SK-N-SH treated with all-trans-retinoic acid at 6 μM for 48 hours (cell line): ENCODE results near the gene CLEC18C.
"Not testable (repeated sequence)": the region's sequence is repeated elsewhere in the genome, so short reads cannot be mapped to it uniquely, and the experiment has no call there.

Source experiments
- RARB ChIP-seq: fragments of 250-450 bp; sonication (Bioruptor Pico); IDR thresholded peaks from 2 replicates; pipeline ENCODE4 v1.8.0; 2021; ENCODE audit warnings: mild to moderate bottlenecking, moderate library complexity
- TCF4 ChIP-seq: fragments of 250-450 bp; sonication (Bioruptor Pico); IDR thresholded peaks from 2 replicates; pipeline ENCODE4 v1.8.0; 2021; ENCODE audit warnings: mild to moderate bottlenecking, moderate library complexity, borderline replicate concordance

DNA sequence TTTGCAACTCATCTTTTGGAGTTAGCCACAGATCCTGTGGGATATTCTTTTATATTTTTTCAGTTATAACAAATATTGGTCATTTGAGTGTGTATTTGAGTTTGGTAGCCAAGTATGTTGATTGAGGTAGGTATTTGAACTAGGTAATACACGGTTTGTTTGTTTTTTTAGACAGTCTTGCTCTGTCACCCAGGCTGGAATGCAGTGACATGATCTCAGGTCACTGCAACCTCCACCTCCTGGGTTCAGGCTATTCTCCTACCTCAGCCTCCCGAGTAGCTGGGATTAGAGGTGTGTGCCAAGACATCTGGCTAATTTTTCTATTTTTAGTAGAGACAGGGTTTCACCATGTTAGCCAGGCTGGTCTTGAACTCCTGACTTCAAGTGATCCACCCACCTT lies 37.0 kb upstream of the CLEC18C start:
- not testable (repeated sequence) for TF ChIP-seq RARB, TCF4 (CRISPR knock-in tag)
